ENCODE data around the gene PPP6R2.

Gene PPP6R2

DNA sequence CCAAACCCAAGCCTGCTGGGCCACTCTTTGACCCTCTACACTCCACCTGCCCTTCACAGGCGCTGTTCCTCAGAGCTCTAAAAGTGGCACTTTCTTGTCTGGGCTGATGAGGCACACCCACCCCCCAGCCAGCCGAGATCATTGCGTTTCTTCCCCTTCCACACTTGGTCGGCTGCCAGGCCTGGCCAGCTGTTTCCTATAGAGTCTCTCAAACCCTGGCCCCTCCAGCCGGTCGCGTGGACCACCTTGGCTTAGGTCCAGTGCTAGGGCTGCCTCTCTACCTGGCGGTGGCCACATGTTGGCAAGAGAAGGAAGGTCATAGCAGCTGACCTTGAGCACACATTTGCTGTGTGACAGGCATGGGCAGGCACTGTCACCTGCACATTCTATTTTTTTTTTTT lies 60.6 kb downstream of the PPP6R2 start (continued):
- TF ChIP-seq ZNF146 (tag by site-specific recombination; IDR thresholded peaks at IDR 0.05) (no peak), ZNF830 (tag by site-specific recombination; IDR thresholded peaks at IDR 0.05; ENCODE audit: low read depth) (no peak), ZNF274 (IDR thresholded peaks at IDR 0.05; ENCODE audit: low read length) (no peak), ZNF274 (tag by site-specific recombination; IDR thresholded peaks at IDR 0.05; ENCODE audit: borderline replicate concordance) (no peak)

DNA sequence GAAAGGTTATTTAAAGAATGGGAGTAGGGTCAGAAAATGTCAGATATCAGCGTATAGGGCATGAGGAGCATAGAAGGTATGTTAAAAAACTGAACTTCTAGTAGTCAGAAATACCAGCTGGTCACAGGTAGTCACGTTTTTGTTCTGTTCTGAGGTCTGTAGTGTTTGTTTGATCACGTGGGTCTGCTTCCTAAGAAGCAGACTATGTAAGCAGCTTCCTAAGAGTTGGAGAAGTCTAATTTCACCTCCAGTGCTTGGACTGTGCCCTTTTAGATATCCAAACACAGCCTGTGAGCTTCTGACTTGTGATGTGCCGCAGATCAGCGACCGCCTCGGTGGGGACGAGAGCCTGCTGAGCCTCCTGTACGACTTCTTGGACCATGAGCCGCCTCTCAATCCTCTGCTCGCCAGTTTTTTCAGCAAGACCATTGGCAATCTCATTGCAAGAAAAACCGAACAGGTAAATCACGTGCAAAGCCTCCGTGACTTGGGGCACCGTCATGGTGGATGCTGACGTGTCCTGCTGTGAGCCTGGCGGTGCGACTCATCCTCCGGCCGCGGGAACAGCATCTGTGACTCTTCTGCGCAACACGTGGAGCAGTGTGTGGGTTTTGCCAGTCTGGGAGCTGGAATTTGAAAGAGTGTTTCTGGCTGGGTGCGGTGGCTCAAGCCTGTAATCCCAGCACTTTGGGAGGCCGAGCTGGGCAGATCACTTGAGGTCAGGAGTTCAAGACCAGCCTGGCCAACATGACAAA lies 63.5 kb downstream of the PPP6R2 start:
- TF ChIP-seq, protein P1, sequence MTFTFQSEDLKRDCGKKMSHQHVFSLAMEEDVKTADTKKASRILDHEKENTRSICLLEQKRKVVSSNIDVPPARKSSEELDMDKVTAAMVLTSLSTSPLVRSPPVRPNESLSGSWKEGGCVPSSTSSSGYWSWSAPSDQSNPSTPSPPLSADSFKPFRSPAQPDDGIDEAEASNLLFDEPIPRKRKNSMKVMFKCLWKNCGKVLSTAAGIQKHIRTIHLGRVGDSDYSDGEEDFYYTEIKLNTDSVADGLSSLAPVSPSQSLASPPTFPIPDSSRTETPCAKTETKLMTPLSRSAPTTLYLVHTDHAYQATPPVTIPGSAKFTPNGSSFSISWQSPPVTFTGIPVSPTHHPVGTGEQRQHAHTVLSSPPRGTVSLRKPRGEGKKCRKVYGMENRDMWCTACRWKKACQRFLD (tag by site-specific recombination; IDR thresholded peaks at IDR 0.05) = no peak
- TF ChIP-seq, protein P2, sequence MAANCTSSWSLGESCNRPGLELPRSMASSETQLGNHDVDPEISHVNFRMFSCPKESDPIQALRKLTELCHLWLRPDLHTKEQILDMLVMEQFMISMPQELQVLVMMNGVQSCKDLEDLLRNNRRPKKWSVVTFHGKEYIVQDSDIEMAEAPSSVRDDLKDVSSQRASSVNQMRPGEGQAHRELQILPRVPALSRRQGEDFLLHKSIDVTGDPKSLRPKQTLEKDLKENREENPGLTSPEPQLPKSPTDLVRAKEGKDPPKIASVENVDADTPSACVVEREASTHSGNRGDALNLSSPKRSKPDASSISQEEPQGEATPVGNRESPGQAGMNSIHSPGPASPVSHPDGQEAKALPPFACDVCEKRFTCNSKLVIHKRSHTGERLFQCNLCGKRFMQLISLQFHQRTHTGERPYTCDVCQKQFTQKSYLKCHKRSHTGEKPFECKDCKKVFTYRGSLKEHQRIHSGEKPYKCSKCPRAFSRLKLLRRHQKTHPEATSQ (tag by site-specific recombination; IDR thresholded peaks at IDR 0.05) = no peak
- no peak for TF ChIP-seq ZFP37 (tag by site-specific recombination; IDR thresholded peaks at IDR 0.05)
- no peak for TF ChIP-seq ZNF791 (tag by site-specific recombination; IDR thresholded peaks at IDR 0.05)
- no peak for TF ChIP-seq ZNF394 (tag by site-specific recombination; IDR thresholded peaks at IDR 0.05; ENCODE audit: borderline replicate concordance)
- no peak for TF ChIP-seq ZNF350 (tag by site-specific recombination; IDR thresholded peaks at IDR 0.05)
- TF ChIP-seq ZNF157 (tag by site-specific recombination; IDR thresholded peaks at IDR 0.05) = no peak
- no peak for TF ChIP-seq ZNF76 (tag by site-specific recombination; IDR thresholded peaks at IDR 0.05; ENCODE audit: borderline replicate concordance, low read depth)
- TF ChIP-seq GFI1B (tag by site-specific recombination; IDR thresholded peaks at IDR 0.05) = no peak
- TF ChIP-seq, protein P3, sequence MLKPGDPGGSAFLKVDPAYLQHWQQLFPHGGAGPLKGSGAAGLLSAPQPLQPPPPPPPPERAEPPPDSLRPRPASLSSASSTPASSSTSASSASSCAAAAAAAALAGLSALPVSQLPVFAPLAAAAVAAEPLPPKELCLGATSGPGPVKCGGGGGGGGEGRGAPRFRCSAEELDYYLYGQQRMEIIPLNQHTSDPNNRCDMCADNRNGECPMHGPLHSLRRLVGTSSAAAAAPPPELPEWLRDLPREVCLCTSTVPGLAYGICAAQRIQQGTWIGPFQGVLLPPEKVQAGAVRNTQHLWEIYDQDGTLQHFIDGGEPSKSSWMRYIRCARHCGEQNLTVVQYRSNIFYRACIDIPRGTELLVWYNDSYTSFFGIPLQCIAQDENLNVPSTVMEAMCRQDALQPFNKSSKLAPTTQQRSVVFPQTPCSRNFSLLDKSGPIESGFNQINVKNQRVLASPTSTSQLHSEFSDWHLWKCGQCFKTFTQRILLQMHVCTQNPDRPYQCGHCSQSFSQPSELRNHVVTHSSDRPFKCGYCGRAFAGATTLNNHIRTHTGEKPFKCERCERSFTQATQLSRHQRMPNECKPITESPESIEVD (tag by site-specific recombination; IDR thresholded peaks at IDR 0.05) = no peak
- TF ChIP-seq ZNF112 (tag by site-specific recombination; IDR thresholded peaks at IDR 0.05) = no peak
- TF ChIP-seq, protein P4, sequence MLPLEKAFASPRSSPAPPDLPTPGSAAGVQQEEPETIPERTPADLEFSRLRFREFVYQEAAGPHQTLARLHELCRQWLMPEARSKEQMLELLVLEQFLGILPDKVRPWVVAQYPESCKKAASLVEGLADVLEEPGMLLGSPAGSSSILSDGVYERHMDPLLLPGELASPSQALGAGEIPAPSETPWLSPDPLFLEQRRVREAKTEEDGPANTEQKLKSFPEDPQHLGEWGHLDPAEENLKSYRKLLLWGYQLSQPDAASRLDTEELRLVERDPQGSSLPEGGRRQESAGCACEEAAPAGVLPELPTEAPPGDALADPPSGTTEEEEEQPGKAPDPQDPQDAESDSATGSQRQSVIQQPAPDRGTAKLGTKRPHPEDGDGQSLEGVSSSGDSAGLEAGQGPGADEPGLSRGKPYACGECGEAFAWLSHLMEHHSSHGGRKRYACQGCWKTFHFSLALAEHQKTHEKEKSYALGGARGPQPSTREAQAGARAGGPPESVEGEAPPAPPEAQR (tag by site-specific recombination; IDR thresholded peaks at IDR 0.05) = no peak
- TF ChIP-seq ZNF610 (tag by site-specific recombination; IDR thresholded peaks at IDR 0.05; ENCODE audit: borderline replicate concordance) = no peak
- TF ChIP-seq ZNF530 (tag by site-specific recombination; IDR thresholded peaks at IDR 0.05; ENCODE audit: low read depth) = no peak
- TF ChIP-seq, protein P5, sequence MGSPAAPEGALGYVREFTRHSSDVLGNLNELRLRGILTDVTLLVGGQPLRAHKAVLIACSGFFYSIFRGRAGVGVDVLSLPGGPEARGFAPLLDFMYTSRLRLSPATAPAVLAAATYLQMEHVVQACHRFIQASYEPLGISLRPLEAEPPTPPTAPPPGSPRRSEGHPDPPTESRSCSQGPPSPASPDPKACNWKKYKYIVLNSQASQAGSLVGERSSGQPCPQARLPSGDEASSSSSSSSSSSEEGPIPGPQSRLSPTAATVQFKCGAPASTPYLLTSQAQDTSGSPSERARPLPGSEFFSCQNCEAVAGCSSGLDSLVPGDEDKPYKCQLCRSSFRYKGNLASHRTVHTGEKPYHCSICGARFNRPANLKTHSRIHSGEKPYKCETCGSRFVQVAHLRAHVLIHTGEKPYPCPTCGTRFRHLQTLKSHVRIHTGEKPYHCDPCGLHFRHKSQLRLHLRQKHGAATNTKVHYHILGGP (tag by site-specific recombination; IDR thresholded peaks at IDR 0.05) = no peak
- no peak for TF ChIP-seq ZNF248 (tag by site-specific recombination; IDR thresholded peaks at IDR 0.05)
- TF ChIP-seq TRIM28 (IDR thresholded peaks at IDR 0.05; ENCODE audit: borderline replicate concordance, low read length) = no peak
- TF ChIP-seq ZNF146 (tag by site-specific recombination; IDR thresholded peaks at IDR 0.05) = no peak
- TF ChIP-seq ZNF747 (tag by site-specific recombination; IDR thresholded peaks at IDR 0.05) = no peak
- ChIA-PET CTCF (no interaction called here), POLR2A (no interaction called here)
- Histone ChIP-seq H3K9me3 (ENCODE audit: control insufficient read depth, insufficient read depth, low read depth, low read length) (no peaks in the 10 kb centered on the region), H3K4me1 (ENCODE audit: control insufficient read depth, insufficient read depth, low read length) (no peaks in the 10 kb centered on the region), H3K36me3 (ENCODE audit: control insufficient read depth in 2 of 2, insufficient read depth in 1 of 2, low read length in 2 of 2) (peaks cover 27 to 68% of the 10 kb centered on the region in 2 experiments; a peak in 2 of 3 replicates), H3K27ac (ENCODE audit: extremely low read depth, low read depth, low read length) (no peak overlapping the region), H3K4me3 (ENCODE audit: low read depth, low read length) (no peak overlapping the region)
